ENCODE measurements around the gene SMG6. TPM values are rescaled to one million over a fixed set of nuclear protein-coding genes. Genes with fewer than 3 reads are reported as not detected.

The SMG6 gene
- polyA plus RNA-seq, 1 of the 3 experiments (the other 2 are of a cell fraction), result 15.7 TPM

DNA sequence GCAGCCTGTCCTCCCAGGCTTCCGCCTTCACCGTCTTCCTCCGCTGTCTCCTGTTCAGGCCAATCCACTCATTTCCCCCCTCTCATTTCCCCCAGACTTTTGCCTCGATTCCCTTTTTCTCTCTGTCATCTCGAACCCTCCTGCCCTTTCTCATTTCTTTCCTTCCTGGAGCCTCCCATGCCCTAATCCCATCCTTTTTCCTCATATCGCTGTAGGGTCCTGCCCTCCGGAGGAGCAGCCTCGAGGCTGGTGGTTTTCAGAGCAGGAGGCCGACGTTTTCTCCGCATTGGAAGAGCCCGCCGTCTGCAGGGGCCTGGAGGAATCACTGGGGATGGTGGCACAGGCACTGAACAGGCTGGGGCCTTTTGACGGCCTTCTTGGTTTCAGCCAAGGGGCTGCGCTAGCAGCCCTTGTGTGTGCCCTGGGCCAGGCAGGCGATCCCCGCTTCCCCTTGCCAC is 261.2 kb downstream of the SMG6 start:
- Histone ChIP-seq H3K4me1 (ENCODE audit: control insufficient read depth in 1 of 2, insufficient read depth in 2 of 2, low read depth in 1 of 2, low read length in 1 of 2) (peaks cover 20 to 21% of the 10 kb centered on the region in 2 experiments; a peak in 3 of 4 replicates), H3F3A (replicated peaks; ENCODE audit: insufficient read depth) (peaks cover 17% of the 10 kb centered on the region), H3K4me2 (peak overlapping the region; percentile 99), H3K27ac (ENCODE audit: low read depth in 2 of 2, low read length in 1 of 2) (peak overlapping the region; percentile 79 to 92), H3K9me2 (no peaks in the 10 kb centered on the region), H3K9ac (peak overlapping the region; percentile 86), H3K79me2 (ENCODE audit: insufficient read depth) (peaks cover 31% of the 10 kb centered on the region), H3K36me3 (replicated peaks in 1 of 2; ENCODE audit: control insufficient read depth in 1 of 2, insufficient read depth in 2 of 2, low read length in 1 of 2) (peaks cover 11 to 14% of the 10 kb centered on the region in 2 experiments), H3K4me3 (ENCODE audit: low read depth in 2 of 2, low read length in 1 of 2) (peak overlapping the region; percentile 71 to 81), H3K27me3 (ENCODE audit: insufficient read depth) (no peaks in the 10 kb centered on the region), H3K9me3 (no peaks in the 10 kb centered on the region), H4K20me1 (ENCODE audit: insufficient read depth) (no peaks in the 10 kb centered on the region), H2AFZ (ENCODE audit: low read depth) (no peak overlapping the region)
- WGBS (ENCODE audit: low lambda C conversion rate), result 15% methylated on average over 17 of the region's 17 CpGs
- ChIA-PET POLR2A (no interaction called here), CTCF (interaction anchor here (0.9 to 2.8 kb wide), 8 partner anchors 11 to 202 kb away, joined by 3 to 19 read pairs (median 10); partner anchors contain the start of genes DPH1, HIC1 and RTN4RL1)
- TF ChIP-seq, protein P1, sequence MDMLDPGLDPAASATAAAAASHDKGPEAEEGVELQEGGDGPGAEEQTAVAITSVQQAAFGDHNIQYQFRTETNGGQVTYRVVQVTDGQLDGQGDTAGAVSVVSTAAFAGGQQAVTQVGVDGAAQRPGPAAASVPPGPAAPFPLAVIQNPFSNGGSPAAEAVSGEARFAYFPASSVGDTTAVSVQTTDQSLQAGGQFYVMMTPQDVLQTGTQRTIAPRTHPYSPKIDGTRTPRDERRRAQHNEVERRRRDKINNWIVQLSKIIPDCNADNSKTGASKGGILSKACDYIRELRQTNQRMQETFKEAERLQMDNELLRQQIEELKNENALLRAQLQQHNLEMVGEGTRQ (IDR thresholded peaks at IDR 0.05; ENCODE audit: borderline replicate concordance, low read depth, low read length), result no peak
- TF ChIP-seq TEAD4 (IDR thresholded peaks at IDR 0.05; ENCODE audit: borderline replicate concordance, insufficient read depth), result no peak
- no peak for TF ChIP-seq JUND (IDR thresholded peaks at IDR 0.05)
- TF ChIP-seq RAD21 (IDR thresholded peaks at IDR 0.05; ENCODE audit: low read length), result peak; percentile 27
- TF ChIP-seq, protein P2, sequence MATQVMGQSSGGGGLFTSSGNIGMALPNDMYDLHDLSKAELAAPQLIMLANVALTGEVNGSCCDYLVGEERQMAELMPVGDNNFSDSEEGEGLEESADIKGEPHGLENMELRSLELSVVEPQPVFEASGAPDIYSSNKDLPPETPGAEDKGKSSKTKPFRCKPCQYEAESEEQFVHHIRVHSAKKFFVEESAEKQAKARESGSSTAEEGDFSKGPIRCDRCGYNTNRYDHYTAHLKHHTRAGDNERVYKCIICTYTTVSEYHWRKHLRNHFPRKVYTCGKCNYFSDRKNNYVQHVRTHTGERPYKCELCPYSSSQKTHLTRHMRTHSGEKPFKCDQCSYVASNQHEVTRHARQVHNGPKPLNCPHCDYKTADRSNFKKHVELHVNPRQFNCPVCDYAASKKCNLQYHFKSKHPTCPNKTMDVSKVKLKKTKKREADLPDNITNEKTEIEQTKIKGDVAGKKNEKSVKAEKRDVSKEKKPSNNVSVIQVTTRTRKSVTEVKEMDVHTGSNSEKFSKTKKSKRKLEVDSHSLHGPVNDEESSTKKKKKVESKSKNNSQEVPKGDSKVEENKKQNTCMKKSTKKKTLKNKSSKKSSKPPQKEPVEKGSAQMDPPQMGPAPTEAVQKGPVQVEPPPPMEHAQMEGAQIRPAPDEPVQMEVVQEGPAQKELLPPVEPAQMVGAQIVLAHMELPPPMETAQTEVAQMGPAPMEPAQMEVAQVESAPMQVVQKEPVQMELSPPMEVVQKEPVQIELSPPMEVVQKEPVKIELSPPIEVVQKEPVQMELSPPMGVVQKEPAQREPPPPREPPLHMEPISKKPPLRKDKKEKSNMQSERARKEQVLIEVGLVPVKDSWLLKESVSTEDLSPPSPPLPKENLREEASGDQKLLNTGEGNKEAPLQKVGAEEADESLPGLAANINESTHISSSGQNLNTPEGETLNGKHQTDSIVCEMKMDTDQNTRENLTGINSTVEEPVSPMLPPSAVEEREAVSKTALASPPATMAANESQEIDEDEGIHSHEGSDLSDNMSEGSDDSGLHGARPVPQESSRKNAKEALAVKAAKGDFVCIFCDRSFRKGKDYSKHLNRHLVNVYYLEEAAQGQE (IDR thresholded peaks at IDR 0.05; ENCODE audit: low read depth, low read length), result no peak
- peak; percentile 65 for DNase-seq

DNA sequence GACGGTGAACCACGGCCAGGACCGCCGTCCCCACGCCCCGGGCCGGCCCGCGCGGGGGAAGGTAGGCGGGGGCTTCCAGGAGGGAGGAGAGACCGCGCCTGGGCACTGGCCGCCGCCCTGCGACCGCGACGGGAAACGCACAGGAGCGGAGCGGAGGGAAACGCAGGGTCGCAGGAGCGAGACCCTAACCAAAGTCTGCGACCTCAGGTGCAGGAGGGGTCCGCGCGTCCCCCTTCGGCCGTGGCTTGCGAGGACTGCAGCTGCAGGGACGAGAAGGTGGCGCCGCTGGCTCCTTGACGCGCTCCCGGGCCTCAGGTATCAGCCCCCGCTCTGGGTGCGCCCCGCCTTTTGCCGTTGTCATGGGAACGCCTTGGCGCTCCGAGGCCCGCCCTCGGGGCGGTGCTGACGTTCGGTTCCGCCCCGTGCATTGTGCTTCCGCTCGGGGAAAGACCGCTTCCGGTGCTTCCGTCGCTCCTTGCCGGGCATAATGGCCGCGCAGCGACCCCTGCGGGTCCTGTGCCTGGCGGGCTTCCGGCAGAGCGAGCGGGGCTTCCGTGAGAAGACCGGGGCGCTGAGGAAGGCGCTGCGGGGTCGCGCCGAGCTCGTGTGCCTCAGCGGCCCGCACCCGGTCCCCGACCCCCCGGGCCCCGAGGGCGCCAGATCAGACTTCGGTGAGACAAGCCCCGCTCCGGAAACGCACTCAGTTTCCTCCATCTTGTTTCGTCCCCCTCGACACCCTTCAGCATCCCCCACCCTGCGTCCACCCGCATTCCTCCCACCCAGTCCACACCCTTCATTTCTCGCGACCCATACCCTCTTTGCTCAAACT is 261.8 kb downstream of the SMG6 start, which contains the start of gene OVCA2:
TSS of gene OVCA2 (plus strand) at position 462 of the 829 bp plus-strand sequence. CDS start at position 488, 26 bp downstream.
- peak within 1 kb of the TSS; percentile 99 for H3K4me2 ChIP-seq
- H3K27ac ChIP-seq (ENCODE audit: low read depth in 2 of 2, low read length in 1 of 2), result peak within 1 kb of the TSS; percentile 79 to 92
- no peaks in the 10 kb centered on the region for H3K9me3 ChIP-seq
- ChIA-PET POLR2A (interaction anchor here (1.0 to 1.3 kb wide), 5 partner anchors 9 to 203 kb away, joined by 3 to 4 read pairs (median 3); partner anchors contain the start of gene DPH1), CTCF (interaction anchor here (0.6 to 2.8 kb wide), 16 partner anchors 10 to 204 kb away, joined by 3 to 20 read pairs (median 4); partner anchors contain the start of genes DPH1, HIC1 and RTN4RL1)
- H3K9me2 ChIP-seq, result no peaks in the 10 kb centered on the region
- under 1% methylated on average over 31 of the region's 93 CpGs for WGBS (ENCODE audit: low lambda C conversion rate)
- H3K9ac ChIP-seq, result peak within 1 kb of the TSS; percentile 86
- no peaks in the 10 kb centered on the region for H3K27me3 ChIP-seq (ENCODE audit: insufficient read depth)
- peaks cover 20 to 21% of the 10 kb centered on the region in 2 experiments; a peak in 3 of 4 replicates for H3K4me1 ChIP-seq (ENCODE audit: control insufficient read depth in 1 of 2, insufficient read depth in 2 of 2, low read depth in 1 of 2, low read length in 1 of 2)
- H3K4me3 ChIP-seq (ENCODE audit: low read depth in 2 of 2, low read length in 1 of 2), result peak within 1 kb of the TSS; percentile 71 to 81
- DNase-seq, result peak; percentile 97
- H3K79me2 ChIP-seq (ENCODE audit: insufficient read depth), result peaks cover 31% of the 10 kb centered on the region
- peak within 1 kb of the TSS; percentile 63; the same call in 1 of the 2 replicates for H2AFZ ChIP-seq (ENCODE audit: low read depth)
- H3F3A ChIP-seq (replicated peaks; ENCODE audit: insufficient read depth), result peaks cover 15% of the 10 kb centered on the region
- peaks cover 14 to 17% of the 10 kb centered on the region in 2 experiments for H3K36me3 ChIP-seq (replicated peaks in 1 of 2; ENCODE audit: control insufficient read depth in 1 of 2, insufficient read depth in 2 of 2, low read length in 1 of 2)
- H4K20me1 ChIP-seq (ENCODE audit: insufficient read depth), result no peaks in the 10 kb centered on the region
- TF ChIP-seq YY1 (IDR thresholded peaks at IDR 0.05; ENCODE audit: low read depth) (peak; percentile 95), NRF1 (IDR thresholded peaks at IDR 0.05; ENCODE audit: low read depth, low read length) (0 out of 2 replicates have a peak, but pooled peaks have one; percentile 15), ELF1 (IDR thresholded peaks at IDR 0.05) (peak; percentile 81), EZH2phosphoT487 (IDR thresholded peaks at IDR 0.05; ENCODE audit: borderline replicate concordance, low read depth) (no peak), EP300 (IDR thresholded peaks at IDR 0.05; ENCODE audit: borderline replicate concordance in 1 of 2, low read depth in 1 of 2, low read length in 1 of 2) (no peak), GATA2 (CRISPR knock-in tag; IDR thresholded peaks at IDR 0.05) (no peak), RFX5 (IDR thresholded peaks at IDR 0.05; ENCODE audit: low read length) (no peak)
- TF ChIP-seq, protein P3, sequence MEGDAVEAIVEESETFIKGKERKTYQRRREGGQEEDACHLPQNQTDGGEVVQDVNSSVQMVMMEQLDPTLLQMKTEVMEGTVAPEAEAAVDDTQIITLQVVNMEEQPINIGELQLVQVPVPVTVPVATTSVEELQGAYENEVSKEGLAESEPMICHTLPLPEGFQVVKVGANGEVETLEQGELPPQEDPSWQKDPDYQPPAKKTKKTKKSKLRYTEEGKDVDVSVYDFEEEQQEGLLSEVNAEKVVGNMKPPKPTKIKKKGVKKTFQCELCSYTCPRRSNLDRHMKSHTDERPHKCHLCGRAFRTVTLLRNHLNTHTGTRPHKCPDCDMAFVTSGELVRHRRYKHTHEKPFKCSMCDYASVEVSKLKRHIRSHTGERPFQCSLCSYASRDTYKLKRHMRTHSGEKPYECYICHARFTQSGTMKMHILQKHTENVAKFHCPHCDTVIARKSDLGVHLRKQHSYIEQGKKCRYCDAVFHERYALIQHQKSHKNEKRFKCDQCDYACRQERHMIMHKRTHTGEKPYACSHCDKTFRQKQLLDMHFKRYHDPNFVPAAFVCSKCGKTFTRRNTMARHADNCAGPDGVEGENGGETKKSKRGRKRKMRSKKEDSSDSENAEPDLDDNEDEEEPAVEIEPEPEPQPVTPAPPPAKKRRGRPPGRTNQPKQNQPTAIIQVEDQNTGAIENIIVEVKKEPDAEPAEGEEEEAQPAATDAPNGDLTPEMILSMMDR (IDR thresholded peaks at IDR 0.05), result peak; percentile 26; the same call in 1 of the 2 replicates
- TF ChIP-seq, protein P1 (IDR thresholded peaks at IDR 0.05; ENCODE audit: borderline replicate concordance, low read depth, low read length), result no peak
- TF ChIP-seq, protein P4, sequence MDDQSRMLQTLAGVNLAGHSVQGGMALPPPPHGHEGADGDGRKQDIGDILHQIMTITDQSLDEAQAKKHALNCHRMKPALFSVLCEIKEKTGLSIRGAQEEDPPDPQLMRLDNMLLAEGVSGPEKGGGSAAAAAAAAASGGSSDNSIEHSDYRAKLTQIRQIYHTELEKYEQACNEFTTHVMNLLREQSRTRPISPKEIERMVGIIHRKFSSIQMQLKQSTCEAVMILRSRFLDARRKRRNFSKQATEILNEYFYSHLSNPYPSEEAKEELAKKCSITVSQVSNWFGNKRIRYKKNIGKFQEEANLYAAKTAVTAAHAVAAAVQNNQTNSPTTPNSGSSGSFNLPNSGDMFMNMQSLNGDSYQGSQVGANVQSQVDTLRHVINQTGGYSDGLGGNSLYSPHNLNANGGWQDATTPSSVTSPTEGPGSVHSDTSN (IDR thresholded peaks at IDR 0.05), result peak; percentile 29; the same call in 1 of the 2 replicates
